ENCODE data around the gene SNX18. TPM values are rescaled to one million over a fixed set of nuclear protein-coding genes. Genes with fewer than 3 reads are reported as not detected.

SNX18 gene
- total RNA-seq, 1 experiment from 2014 or later = 28.0 TPM

DNA sequence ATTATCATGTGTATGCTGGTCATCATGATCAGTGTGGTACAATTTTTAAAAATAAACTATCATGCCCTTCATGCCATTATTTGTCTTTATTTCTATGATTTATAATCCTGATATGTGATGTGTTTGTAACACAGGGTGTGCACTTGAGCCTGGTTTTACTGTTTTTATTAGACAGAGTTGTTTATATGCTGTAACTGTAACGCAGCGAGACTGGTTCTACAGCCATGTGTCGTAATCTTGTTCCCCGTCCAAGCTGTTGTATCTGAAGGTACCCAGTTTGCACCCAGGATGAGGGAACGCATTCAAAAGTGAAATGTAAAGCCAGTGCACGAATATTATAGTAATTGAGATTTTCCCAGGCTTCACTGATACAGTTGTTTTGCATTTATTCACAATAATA, 28.2 kb downstream of the SNX18 start:
- H3K4me3 ChIP-seq (ENCODE audit: low read depth, low read length) = no peak overlapping the region
- Mint-ChIP-seq H3K27ac (ENCODE audit: unreplicated experiment) (no peak overlapping the region), H3K4me1 (ENCODE audit: low read depth, unreplicated experiment) (no peaks in the 10 kb centered on the region), H3K36me3 (ENCODE audit: insufficient read depth, unreplicated experiment) (peaks cover 9% of the 10 kb centered on the region), H3K9me3 (ENCODE audit: unreplicated experiment) (no peaks in the 10 kb centered on the region), H3K4me3 (ENCODE audit: unreplicated experiment) (no peak overlapping the region), H3K27me3 (ENCODE audit: insufficient read depth, unreplicated experiment) (no peaks in the 10 kb centered on the region)
- H3K36me3 ChIP-seq (ENCODE audit: control insufficient read depth, insufficient read depth, low read length) = no peaks in the 10 kb centered on the region; the same call in 1 of the 2 replicates
- no peaks in the 10 kb centered on the region for H3K4me1 ChIP-seq
- no peak for DNase-seq
- no peaks in the 10 kb centered on the region for H3K27me3 ChIP-seq (replicated peaks; ENCODE audit: control insufficient read depth, insufficient read depth, low read length)
- ChIA-PET POLR2A (no interaction called here), CTCF (no interaction called here)
- TF ChIP-seq, protein P1, sequence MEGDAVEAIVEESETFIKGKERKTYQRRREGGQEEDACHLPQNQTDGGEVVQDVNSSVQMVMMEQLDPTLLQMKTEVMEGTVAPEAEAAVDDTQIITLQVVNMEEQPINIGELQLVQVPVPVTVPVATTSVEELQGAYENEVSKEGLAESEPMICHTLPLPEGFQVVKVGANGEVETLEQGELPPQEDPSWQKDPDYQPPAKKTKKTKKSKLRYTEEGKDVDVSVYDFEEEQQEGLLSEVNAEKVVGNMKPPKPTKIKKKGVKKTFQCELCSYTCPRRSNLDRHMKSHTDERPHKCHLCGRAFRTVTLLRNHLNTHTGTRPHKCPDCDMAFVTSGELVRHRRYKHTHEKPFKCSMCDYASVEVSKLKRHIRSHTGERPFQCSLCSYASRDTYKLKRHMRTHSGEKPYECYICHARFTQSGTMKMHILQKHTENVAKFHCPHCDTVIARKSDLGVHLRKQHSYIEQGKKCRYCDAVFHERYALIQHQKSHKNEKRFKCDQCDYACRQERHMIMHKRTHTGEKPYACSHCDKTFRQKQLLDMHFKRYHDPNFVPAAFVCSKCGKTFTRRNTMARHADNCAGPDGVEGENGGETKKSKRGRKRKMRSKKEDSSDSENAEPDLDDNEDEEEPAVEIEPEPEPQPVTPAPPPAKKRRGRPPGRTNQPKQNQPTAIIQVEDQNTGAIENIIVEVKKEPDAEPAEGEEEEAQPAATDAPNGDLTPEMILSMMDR (IDR thresholded peaks at IDR 0.05; ENCODE audit: insufficient read depth in 1 of 2, low read depth in 1 of 2, low read length in 1 of 2, severe bottlenecking in 1 of 2, unreplicated experiment in 1 of 2) = no peak
- H3K9me3 ChIP-seq = no peaks in the 10 kb centered on the region
- intact Hi-C loops (cut with micrococcal nuclease; ENCODE audit: unreplicated experiment) = no loop called here
- BruUV-seq (replicated peaks) = no TSS peak

- no peak for DNase-seq
- Mint-ChIP-seq H3K9me3 (ENCODE audit: unreplicated experiment) (no peaks in the 10 kb centered on the region), H3K4me3 (ENCODE audit: unreplicated experiment) (no peak overlapping the region), H3K36me3 (ENCODE audit: insufficient read depth, unreplicated experiment) (peaks cover 6% of the 10 kb centered on the region), H3K4me1 (ENCODE audit: low read depth, unreplicated experiment) (no peaks in the 10 kb centered on the region), H3K27ac (ENCODE audit: unreplicated experiment) (no peak overlapping the region), H3K27me3 (ENCODE audit: insufficient read depth, unreplicated experiment) (no peaks in the 10 kb centered on the region)
- Histone ChIP-seq H3K36me3 (ENCODE audit: control insufficient read depth, insufficient read depth, low read length) (no peaks in the 10 kb centered on the region), H3K9me3 (no peaks in the 10 kb centered on the region), H3K4me3 (ENCODE audit: low read depth, low read length) (no peak overlapping the region), H3K4me1 (no peaks in the 10 kb centered on the region), H3K27me3 (replicated peaks; ENCODE audit: control insufficient read depth, insufficient read depth, low read length) (no peaks in the 10 kb centered on the region)
- intact Hi-C loops (cut with micrococcal nuclease; ENCODE audit: unreplicated experiment) = no loop called here
- TF ChIP-seq, protein P1 (IDR thresholded peaks at IDR 0.05; ENCODE audit: insufficient read depth in 1 of 2, low read depth in 1 of 2, low read length in 1 of 2, severe bottlenecking in 1 of 2, unreplicated experiment in 1 of 2) = no peak
- POLR2A ChIA-PET = no interaction called here
- BruUV-seq (replicated peaks) = no TSS peak
- CTCF ChIA-PET = no interaction called here
These were observed 30.2 kb downstream of the SNX18 start for GRCh38 chr5:54547711-54548250.

GRCh38 chr5:54548565-54548964, 31.0 kb downstream of the SNX18 start:
- Histone ChIP-seq H3K4me1 (no peaks in the 10 kb centered on the region), H3K27me3 (replicated peaks; ENCODE audit: control insufficient read depth, insufficient read depth, low read length) (no peaks in the 10 kb centered on the region), H3K9me3 (no peaks in the 10 kb centered on the region), H3K36me3 (ENCODE audit: control insufficient read depth, insufficient read depth, low read length) (no peaks in the 10 kb centered on the region), H3K4me3 (ENCODE audit: low read depth, low read length) (no peak overlapping the region)
- TF ChIP-seq, protein P1 (IDR thresholded peaks at IDR 0.05; ENCODE audit: insufficient read depth in 1 of 2, low read depth in 1 of 2, low read length in 1 of 2, severe bottlenecking in 1 of 2, unreplicated experiment in 1 of 2) = no peak
- CTCF ChIA-PET = no interaction called here
- H3K27me3 Mint-ChIP-seq (ENCODE audit: insufficient read depth, unreplicated experiment) = no peaks in the 10 kb centered on the region
- peaks cover 6% of the 10 kb centered on the region for H3K36me3 Mint-ChIP-seq (ENCODE audit: insufficient read depth, unreplicated experiment)
- no peaks in the 10 kb centered on the region for H3K9me3 Mint-ChIP-seq (ENCODE audit: unreplicated experiment)
- intact Hi-C loops (cut with micrococcal nuclease; ENCODE audit: unreplicated experiment) = no loop called here
- H3K4me1 Mint-ChIP-seq (ENCODE audit: low read depth, unreplicated experiment) = no peaks in the 10 kb centered on the region
- POLR2A ChIA-PET = no interaction called here
- DNase-seq = no peak
- BruUV-seq (replicated peaks) = no TSS peak
- no peak overlapping the region for H3K4me3 Mint-ChIP-seq (ENCODE audit: unreplicated experiment)
- H3K27ac Mint-ChIP-seq (ENCODE audit: unreplicated experiment) = no peak overlapping the region
